Measurements from ENCODE around the gene COL5A2.
A peak's percentile ranks its signal among the peaks of the same experiment; 100 is the strongest.

The COL5A2 gene

DNA sequence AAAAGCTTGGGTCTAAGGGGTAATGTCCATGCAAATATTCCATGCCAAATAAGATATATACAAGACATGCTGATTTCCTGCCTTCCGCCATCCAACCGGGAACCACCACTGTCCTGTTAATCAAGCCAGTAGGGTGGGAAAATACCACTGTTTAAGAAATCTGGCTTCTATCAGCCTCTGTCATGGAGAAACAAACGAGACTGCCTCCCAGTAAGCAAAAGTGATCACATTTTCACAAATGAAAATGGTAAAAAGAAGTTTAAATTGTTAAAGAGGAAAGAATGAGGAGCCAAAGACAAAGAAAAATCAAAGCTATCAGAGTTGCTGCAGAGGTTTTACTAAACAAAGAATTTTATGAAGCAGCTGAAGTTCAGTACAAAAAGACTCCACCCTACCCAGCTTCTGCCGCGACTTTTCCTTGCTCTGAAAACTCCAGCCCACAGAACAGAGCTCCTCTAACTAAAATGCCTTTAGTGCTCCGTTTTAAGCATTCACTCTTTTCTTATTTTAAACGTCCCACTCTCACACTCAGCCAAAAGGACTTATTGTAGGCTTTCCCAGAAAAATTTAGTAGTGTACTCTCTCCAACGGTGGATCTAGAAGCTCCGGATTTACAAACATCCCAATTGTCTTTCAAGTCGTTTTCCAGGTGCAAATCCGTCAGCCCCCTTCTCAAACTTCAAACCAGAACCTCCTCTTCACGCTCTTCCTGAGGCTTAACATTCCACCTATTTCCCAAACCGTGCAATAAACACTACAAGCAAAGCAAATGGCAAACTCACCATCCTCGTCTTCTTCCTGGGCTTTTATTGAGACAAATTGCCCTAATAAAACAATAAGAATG lies 613 bp downstream of the COL5A2 start:
- DNase-seq (ENCODE audit: low read depth, low spot score) = peak; percentile 71

- DNase-seq (ENCODE audit: low read depth, low spot score) = peak; percentile 39
Measured at GRCh38 chr2:189178054-189178453, 1.5 kb downstream of the COL5A2 start.

GRCh38 chr2:189177251-189177840 lies 2.2 kb downstream of the COL5A2 start:
- DNase-seq (ENCODE audit: low read depth, low spot score) = no peak

DNA sequence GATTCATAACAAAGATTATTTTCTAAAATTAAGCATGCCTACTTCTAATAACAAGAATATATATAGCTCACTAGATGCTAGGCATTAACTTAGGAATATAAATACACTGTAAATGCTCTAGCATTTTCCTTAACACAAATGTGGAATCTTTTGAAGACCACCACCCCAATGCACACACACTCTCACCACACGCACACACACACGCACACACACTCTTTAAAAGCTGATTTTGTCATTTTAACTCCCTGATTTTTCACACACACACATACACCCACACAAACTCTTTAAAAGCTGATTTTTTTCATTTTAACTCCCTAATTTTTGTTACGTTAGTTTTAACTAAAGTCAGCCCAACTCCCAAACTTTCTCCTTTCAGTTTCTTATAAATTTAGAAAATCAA lies 3.0 kb downstream of the COL5A2 start:
- no peak for DNase-seq (ENCODE audit: low read depth, low spot score)

DNA sequence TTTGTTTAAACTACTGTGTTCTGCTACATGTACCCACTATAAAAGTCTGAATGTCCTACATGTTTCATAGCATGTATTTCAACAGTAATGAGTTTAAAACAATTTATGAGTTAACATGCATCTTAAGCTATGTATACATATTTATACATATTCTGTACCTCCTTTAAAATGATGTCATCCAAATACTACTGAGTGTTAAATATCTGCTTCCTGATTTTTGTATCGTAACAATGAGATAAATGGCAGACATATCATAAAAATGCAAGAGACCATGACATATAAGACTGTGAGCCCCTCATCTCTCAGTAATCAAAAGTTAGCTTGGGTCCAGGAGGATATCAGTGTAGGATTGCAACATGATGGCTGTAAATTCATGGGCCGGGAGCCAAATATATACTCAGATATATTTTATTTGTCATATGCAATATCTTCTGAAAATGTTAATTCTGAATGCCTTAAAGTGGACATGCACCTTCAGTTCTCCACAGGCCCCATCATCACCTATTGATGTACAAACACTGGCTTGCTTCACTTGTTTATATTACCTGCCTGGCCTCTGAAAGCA lies 3.6 kb downstream of the COL5A2 start:
- DNase-seq (ENCODE audit: low read depth, low spot score) = no peak

GRCh38 chr2:189171956-189172609 lies 7.5 kb downstream of the COL5A2 start:
- DNase-seq (ENCODE audit: low read depth, low spot score) = no peak

- no peak for DNase-seq (ENCODE audit: low read depth, low spot score)
Measured at GRCh38 chr2:189168856-189169499, 10.6 kb downstream of the COL5A2 start.

- DNase-seq (ENCODE audit: low read depth, low spot score) = no peak
Measured at GRCh38 chr2:189165656-189166380, 13.7 kb downstream of the COL5A2 start.

DNA sequence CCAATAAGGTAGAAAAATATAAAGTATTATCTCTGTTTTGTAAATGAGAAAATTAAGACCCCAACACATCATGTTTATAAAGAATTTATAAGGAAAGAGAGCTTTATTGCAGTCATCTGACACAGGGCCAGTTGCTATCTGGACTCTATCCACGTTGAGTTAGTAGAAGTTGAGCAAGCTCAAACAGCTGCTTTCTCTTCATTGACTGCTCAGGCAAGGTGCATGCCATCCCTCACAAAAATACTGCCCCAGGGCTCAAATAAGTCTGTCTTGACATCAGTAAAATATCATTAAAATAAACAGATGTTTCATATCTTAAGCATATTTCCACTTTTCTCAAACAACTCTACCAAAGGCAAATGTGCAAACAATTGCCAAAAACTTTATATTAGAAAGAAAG lies 14.8 kb downstream of the COL5A2 start:
- DNase-seq (ENCODE audit: low read depth, low spot score) = peak; percentile 33

DNA sequence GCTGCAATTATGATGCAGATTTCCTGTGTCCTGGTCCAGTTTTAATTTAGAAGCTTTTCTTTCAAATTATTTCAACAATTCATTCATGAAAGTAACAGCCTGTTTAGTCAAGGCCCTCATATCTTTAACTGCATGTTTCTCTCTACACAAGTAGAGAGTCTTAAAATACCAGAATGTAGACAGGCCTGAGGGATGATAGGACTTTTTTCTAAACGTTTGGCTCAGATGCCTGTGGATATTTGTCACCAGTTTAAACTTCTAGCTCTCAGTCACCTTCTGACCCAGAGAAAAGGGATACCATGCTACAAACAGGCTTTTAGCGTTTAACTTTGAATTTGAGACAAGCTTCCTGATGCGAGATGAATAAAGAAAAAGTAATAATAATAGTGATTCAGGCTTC lies 15.7 kb downstream of the COL5A2 start:
- DNase-seq (ENCODE audit: low read depth, low spot score) = peak; percentile 75

DNA sequence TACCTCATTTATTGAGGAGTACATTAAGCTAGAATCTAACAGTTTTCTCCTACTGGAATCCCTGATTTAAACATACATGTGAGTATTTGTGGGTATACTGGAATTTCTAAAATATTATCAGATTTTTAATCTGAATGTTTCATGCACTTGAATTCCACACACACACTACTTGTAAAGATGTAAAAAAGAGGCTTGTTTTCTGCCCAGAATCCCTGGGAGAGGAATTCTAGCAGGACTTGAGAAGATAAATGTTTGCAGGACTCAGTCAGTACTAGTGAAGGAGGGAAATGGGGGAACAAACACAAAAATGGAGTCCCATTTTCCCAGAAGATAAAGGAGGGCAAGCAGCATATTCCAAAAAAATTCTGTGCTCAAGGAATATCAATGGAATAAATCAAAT lies 17.0 kb downstream of the COL5A2 start:
- DNase-seq (ENCODE audit: low read depth, low spot score) = no peak

- DNase-seq (ENCODE audit: low read depth, low spot score) = no peak
Measured at GRCh38 chr2:189161894-189162293, 17.7 kb downstream of the COL5A2 start.

GRCh38 chr2:189159717-189160116 lies 19.8 kb downstream of the COL5A2 start:
- no peak for DNase-seq (ENCODE audit: low read depth, low spot score)

DNA sequence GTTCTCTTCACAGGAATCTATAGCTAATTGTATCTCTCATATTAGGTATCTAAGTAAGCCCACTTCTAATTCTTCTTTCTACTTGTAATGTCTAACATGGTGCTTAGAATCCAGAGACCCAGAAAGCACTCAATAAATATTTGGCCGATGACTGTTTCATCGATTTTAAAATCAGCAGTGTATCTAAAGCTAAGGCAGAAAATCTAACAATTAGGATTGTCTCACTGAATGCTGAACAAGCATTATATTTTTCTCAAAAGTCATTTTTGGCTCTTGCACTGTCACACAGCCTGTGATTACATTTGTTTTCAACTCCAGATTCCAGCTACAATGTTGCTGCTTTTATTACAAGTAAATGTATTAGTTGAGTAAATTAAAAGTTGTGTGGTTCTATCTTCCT lies 20.3 kb downstream of the COL5A2 start:
- DNase-seq (ENCODE audit: low read depth, low spot score) = no peak

DNA sequence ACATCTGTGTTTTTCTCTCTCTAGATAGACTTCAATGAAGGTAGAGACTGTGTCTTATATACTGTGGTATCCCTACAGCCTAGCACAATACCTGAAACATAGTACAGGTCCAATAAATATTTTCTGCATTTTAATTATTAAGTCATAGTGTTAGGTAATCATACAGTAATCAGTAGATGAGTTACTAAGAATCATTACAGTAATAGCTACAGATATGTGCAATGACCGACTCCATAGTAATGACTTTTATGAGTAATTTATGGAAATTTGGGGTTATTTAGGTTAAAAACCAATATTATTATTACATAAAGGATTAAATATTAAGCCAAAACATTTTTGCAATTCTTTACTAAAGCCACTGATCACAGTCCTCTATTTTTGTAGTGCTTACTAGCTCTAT lies 21.6 kb downstream of the COL5A2 start:
- no peak for DNase-seq (ENCODE audit: low read depth, low spot score)

- peak; percentile 22 for DNase-seq (ENCODE audit: low read depth, low spot score)
Measured at GRCh38 chr2:189157456-189157855, 22.1 kb downstream of the COL5A2 start.

DNA sequence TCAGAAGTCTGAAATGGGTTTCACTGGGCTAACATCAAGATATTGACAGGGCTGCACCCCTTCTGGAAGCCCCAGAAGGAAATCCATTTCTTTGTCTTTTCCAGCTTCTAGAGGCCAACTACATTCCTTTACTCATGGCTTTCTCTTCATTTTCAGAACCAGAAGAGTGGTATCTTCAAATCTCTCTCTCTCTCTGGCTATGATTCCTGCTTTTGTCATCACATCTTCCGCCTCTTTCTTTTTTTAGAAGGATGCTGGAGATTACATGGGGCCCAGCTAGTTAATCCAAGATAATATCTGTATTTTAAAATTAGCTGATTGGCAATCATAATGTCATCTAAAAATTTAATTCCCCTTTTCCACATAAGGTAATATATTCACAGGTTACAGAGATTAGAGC lies 23.8 kb downstream of the COL5A2 start:
- no peak for DNase-seq (ENCODE audit: low read depth, low spot score)

- DNase-seq (ENCODE audit: low read depth, low spot score) = no peak
Measured at GRCh38 chr2:189153619-189154018, 25.9 kb downstream of the COL5A2 start.

- DNase-seq (ENCODE audit: low read depth, low spot score) = no peak
Measured at GRCh38 chr2:189152483-189152882, 27.1 kb downstream of the COL5A2 start.

- DNase-seq (ENCODE audit: low read depth, low spot score) = no peak
Measured at GRCh38 chr2:189151906-189152305, 27.7 kb downstream of the COL5A2 start.

DNA sequence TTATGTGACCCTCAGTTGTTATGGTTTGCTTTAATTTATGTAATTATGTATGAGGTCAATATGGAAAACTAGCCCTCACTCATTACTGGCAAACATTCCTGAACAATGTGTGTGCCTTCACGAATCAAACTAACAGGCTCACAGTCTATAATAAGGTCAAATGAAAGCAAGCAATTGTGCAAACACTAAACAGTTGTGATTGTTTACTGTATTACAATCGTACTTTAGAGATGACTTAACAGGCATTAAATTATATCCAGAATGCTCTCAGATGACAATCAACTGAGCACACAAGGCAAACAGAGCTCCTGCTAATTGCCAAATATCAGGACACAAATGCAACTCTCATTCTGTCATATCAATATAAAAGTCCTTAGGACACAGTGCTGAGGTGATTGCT lies 29.5 kb downstream of the COL5A2 start:
- DNase-seq (ENCODE audit: low read depth, low spot score) = peak; percentile 72
